Caco-2 (cell line): Measurements from ENCODE around the gene NGEF. TPM values are rescaled to one million over a fixed set of nuclear protein-coding genes. Genes with fewer than 3 reads are reported as not detected.

Experiments used
- BruUV-seq: library from RNA; stranded (reverse); fragments of 400-500 nt; replicated peaks from 2 replicates; lab custom pipeline; 2021; lab: Mats Ljungman, UMichigan
- CTCF ChIA-PET: fragments of 300-600 bp; sonication (Branson Sonifier 250); formaldehyde crosslinking; loops from one replicate; lab custom pipeline; 2022; ENCODE audit warnings: antibody characterized with exemption; lab: Charles Lee
- POLR2A ChIA-PET: fragments of 300-600 bp; sonication (Branson Sonifier 250); formaldehyde crosslinking; loops from one replicate; lab custom pipeline; 2022; ENCODE audit warnings: antibody characterized with exemption; lab: Charles Lee
- DNase-seq, 2 experiments: peaks; one replicate each; pipeline versions ENCODE4 v3.0.0 to v3.0.0-alpha.2; 2020 to 2022
- H3K27me3 ChIP-seq: replicated peaks from 2 replicates; pipeline ENCODE4 v1.6.0; 2011; ENCODE audit warnings: low read length; ENCODE audit not compliant: control insufficient read depth, insufficient read depth
- H3K36me3 ChIP-seq: 2 replicates; pipeline ENCODE4 v1.5.1; 2011; ENCODE audit warnings: low read length; ENCODE audit not compliant: control insufficient read depth, insufficient read depth
- H3K4me1 ChIP-seq: fragments of 250-450 bp; sonication (Bioruptor Pico); 2 replicates; pipeline ENCODE4 v1.5.1; 2020; ENCODE audit warnings: mild to moderate bottlenecking
- H3K4me3 ChIP-seq: 2 replicates; pipeline ENCODE4 v1.5.1; 2011; ENCODE audit warnings: low read depth, mild to moderate bottlenecking, control low read depth, low read length
- H3K9me3 ChIP-seq: fragments of 250-450 bp; sonication (Bioruptor Pico); 2 replicates; pipeline ENCODE4 v1.5.1; 2020; ENCODE audit warnings: mild to moderate bottlenecking, moderate library complexity
- H3K27ac Mint-ChIP-seq: one replicate; pipeline ENCODE4 v1.8.0; 2022; ENCODE audit warnings: mixed read lengths; ENCODE audit not compliant: unreplicated experiment
- H3K27me3 Mint-ChIP-seq: one replicate; pipeline ENCODE4 v1.8.0; 2022; ENCODE audit warnings: mixed read lengths; ENCODE audit not compliant: insufficient read depth, unreplicated experiment
- H3K36me3 Mint-ChIP-seq: one replicate; pipeline ENCODE4 v1.8.0; 2022; ENCODE audit warnings: mild to moderate bottlenecking, mixed read lengths; ENCODE audit not compliant: insufficient read depth, unreplicated experiment
- H3K4me1 Mint-ChIP-seq: one replicate; pipeline ENCODE4 v1.8.0; 2022; ENCODE audit warnings: low read depth, mixed read lengths; ENCODE audit not compliant: unreplicated experiment
- H3K4me3 Mint-ChIP-seq: one replicate; pipeline ENCODE4 v1.8.0; 2022; ENCODE audit warnings: mild to moderate bottlenecking, moderate library complexity, mixed read lengths; ENCODE audit not compliant: unreplicated experiment
- H3K9me3 Mint-ChIP-seq: one replicate; pipeline ENCODE4 v1.8.0; 2022; ENCODE audit warnings: mixed read lengths; ENCODE audit not compliant: unreplicated experiment
- CTCF ChIP-seq, 2 experiments: fragments of 200-600 bp in 1 of 2; IDR thresholded peaks; 1 replicate in 1 of 2; 2 replicates in 1 of 2; pipeline versions ENCODE4 v1.5.1 to v1.8.0; 2011 to 2022; ENCODE audit warnings: antibody characterized with exemption in 1 of 2, control low read depth in 1 of 2, inconsistent platforms in 1 of 2, low read depth in 1 of 2, low read length in 1 of 2, mild to moderate bottlenecking in 1 of 2, moderate library complexity in 1 of 2; ENCODE audit not compliant: insufficient read depth in 1 of 2, severe bottlenecking in 1 of 2, unreplicated experiment in 1 of 2
- intact Hi-C: fragments of 100-400 bp; cut with micrococcal nuclease; formaldehyde crosslinking; loops from one replicate; pipeline ENCODE4 v1.10.0; 2022; ENCODE audit not compliant: unreplicated experiment
- total RNA-seq: library from RNA; stranded (reverse); gene quantifications from 2 replicates; pipeline ENCODE4 v1.2.3, GENCODE V29; 2022

The NGEF gene
- total RNA-seq, 1 experiment from 2014 or later = 0.77 TPM

DNA sequence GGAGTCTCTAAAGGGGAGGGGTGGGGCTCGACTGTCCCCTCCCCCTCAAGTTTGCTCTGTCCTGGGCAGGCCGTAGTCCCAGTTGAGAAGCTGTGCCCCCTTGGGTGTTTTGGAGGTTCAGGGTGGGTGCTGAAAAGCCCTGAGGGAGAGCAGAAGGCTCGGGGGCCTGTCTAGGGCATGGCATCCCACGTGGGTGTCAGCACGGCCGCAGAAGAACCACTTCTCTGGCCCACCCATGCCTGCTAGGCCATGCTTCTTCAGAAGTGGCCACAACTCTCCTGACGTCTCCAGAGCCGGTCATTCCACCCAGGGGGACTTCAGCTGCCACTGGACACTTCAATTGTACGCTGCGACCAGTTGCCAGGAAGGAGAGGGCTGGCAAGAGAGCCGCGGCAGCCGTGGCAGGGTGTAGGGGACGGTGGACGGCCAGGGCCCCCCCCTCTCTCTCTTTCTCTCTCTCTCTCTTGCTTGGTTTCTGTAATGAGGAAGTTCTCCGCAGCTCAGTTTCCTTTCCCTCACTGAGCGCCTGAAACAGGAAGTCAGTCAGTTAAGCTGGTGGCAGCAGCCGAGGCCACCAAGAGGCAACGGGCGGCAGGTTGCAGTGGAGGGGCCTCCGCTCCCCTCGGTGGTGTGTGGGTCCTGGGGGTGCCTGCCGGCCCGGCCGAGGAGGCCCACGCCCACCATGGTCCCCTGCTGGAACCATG is 46.9 kb upstream of the NGEF start, which contains the start of gene INPP5D:
INPP5D (plus strand) TSS at position 546 of the 704 bp plus-strand sequence; CDS start at position 683, 137 bp downstream.
- no peak within 1 kb of the TSS for H3K4me3 ChIP-seq
- CTCF ChIA-PET = interaction anchor here (0.6 to 0.7 kb wide), 2 partner anchors 117 to 228 kb away, joined by 3 to 4 read pairs; no protein-coding TSS in a partner anchor
- intact Hi-C loops = no loop called here

GRCh38 chr2:233059547-233059796 is 46.4 kb upstream of the NGEF start:
- ChIA-PET POLR2A (no interaction called here), CTCF (interaction anchor here (0.6 kb wide), 1 partner anchor 117 kb away, joined by 4 read pairs; no protein-coding TSS in a partner anchor)
- DNase-seq = no peak
- Histone ChIP-seq H3K36me3 (no peaks in the 10 kb centered on the region), H3K9me3 (no peaks in the 10 kb centered on the region), H3K4me3 (no peak overlapping the region), H3K27me3 (no peaks in the 10 kb centered on the region), H3K4me1 (no peaks in the 10 kb centered on the region)
- H3K4me3 Mint-ChIP-seq = no peak overlapping the region
- BruUV-seq = no TSS peak
- no peak overlapping the region for H3K27ac Mint-ChIP-seq
- no peaks in the 10 kb centered on the region for H3K4me1 Mint-ChIP-seq
- H3K9me3 Mint-ChIP-seq = no peaks in the 10 kb centered on the region
- peaks cover 4% of the 10 kb centered on the region for H3K27me3 Mint-ChIP-seq
- TF ChIP-seq CTCF (IDR thresholded peaks at IDR 0.05; ENCODE audit: insufficient read depth in 1 of 2, low read depth in 1 of 2, low read length in 1 of 2, severe bottlenecking in 1 of 2, unreplicated experiment in 1 of 2) = no peak
- no peaks in the 10 kb centered on the region for H3K36me3 Mint-ChIP-seq
- intact Hi-C loops = no loop called here

More for the DNA sequence above, 46.9 kb upstream of the NGEF start, which contains the start of gene INPP5D:
- H3K36me3 Mint-ChIP-seq = no peaks in the 10 kb centered on the region
- no peak for DNase-seq
- H3K4me1 ChIP-seq = no peaks in the 10 kb centered on the region
- no peak within 1 kb of the TSS for H3K4me3 Mint-ChIP-seq
- no peaks in the 10 kb centered on the region for H3K36me3 ChIP-seq
- H3K9me3 ChIP-seq = no peaks in the 10 kb centered on the region
- H3K4me1 Mint-ChIP-seq = no peaks in the 10 kb centered on the region
- no peaks in the 10 kb centered on the region for H3K27me3 ChIP-seq
- BruUV-seq = no TSS peak
- no peak for TF ChIP-seq CTCF (IDR thresholded peaks at IDR 0.05; ENCODE audit: insufficient read depth in 1 of 2, low read depth in 1 of 2, low read length in 1 of 2, severe bottlenecking in 1 of 2, unreplicated experiment in 1 of 2)
- POLR2A ChIA-PET = no interaction called here
- peaks cover 4% of the 10 kb centered on the region for H3K27me3 Mint-ChIP-seq
- no peaks in the 10 kb centered on the region for H3K9me3 Mint-ChIP-seq
- H3K27ac Mint-ChIP-seq = no peak within 1 kb of the TSS

- Mint-ChIP-seq H3K4me3 (no peak overlapping the region), H3K9me3 (no peaks in the 10 kb centered on the region), H3K27me3 (peaks cover 4% of the 10 kb centered on the region), H3K4me1 (no peaks in the 10 kb centered on the region), H3K27ac (no peak overlapping the region), H3K36me3 (no peaks in the 10 kb centered on the region)
- no TSS peak for BruUV-seq
- no peaks in the 10 kb centered on the region for H3K27me3 ChIP-seq
- TF ChIP-seq CTCF (IDR thresholded peaks at IDR 0.05; ENCODE audit: insufficient read depth in 1 of 2, low read depth in 1 of 2, low read length in 1 of 2, severe bottlenecking in 1 of 2, unreplicated experiment in 1 of 2) = no peak
- no peaks in the 10 kb centered on the region for H3K9me3 ChIP-seq
- no peak for DNase-seq
- H3K36me3 ChIP-seq = no peaks in the 10 kb centered on the region
- H3K4me1 ChIP-seq = no peaks in the 10 kb centered on the region
- POLR2A ChIA-PET = no interaction called here
- intact Hi-C loops = no loop called here
- H3K4me3 ChIP-seq = no peak overlapping the region
- CTCF ChIA-PET = no interaction called here
Measured at GRCh38 chr2:233058717-233059546, 45.9 kb upstream of the NGEF start.
